Sigmoid colon (tissue), 4 donors: ENCODE results near the gene ZNF548.

ENCODE experiments used
- CTCF ChIP-seq, 4 experiments: fragments of 450-650 bp in 3 of 4; fragments of 200-600 bp in 1 of 4; IDR thresholded peaks; one replicate each; pipeline ENCODE4 v1.5.1; 2016 to 2019; ENCODE audit warnings: antibody characterized with exemption in 4 of 4, mild to moderate bottlenecking in 3 of 4, moderate library complexity in 2 of 4
- POLR2AphosphoS5 ChIP-seq, 4 donors: sonication (generic); formaldehyde crosslinking; IDR thresholded peaks; one replicate each; pipeline ENCODE4 v1.6.1; 2017; ENCODE audit warnings: antibody characterized with exemption in 4 of 4

DNA sequence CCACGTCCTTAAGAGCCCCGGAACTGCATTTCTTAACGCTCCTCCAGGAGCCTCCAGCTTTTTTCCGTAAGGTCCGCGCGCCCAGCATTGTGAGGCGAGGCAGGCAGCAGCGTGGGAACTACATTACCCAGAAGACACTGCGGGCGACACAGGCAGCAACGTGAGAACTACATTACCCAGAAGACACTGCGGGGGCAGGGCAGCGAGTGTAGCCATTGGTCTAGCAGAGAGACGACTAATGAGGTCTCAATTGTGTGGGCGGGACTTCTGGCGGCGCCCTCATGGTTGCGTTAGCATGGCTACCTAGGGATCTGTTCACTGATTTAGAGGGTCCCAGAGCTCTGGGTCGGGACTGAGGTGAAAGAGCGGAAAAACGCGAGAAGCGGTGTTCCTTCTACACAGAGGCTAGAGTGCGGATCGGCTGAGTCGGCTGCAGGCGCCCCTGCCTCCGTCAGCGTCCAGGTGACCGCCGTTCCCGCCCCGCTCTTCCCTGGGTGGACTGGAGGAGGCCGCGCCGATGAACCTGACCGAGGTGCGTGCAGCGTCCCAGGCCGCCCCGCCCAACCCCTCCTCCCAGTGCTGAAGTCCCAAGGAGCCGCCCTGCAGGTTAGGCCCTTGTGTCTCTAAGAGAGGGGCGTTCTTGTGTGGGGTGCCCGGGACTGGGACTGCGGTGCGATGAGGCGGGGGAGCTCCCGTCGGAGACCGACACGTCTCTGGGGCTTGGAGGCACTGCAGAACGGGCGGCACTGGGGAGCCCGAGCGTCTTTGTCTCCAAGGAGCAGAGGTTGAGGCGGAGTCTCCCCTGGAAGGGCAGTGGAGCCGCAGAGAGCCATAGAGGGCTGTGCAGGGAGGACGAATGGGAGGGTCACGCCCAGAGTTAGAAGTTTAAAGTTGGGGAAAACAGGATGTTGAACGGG is 45.7 kb downstream of the ZNF548 start, which contains the start of gene ZNF749:
- TF ChIP-seq POLR2AphosphoS5 (IDR thresholded peaks at IDR 0.05) (peak in 2 of 4 donors; percentile 62 to 68), CTCF (IDR thresholded peaks at IDR 0.05) (no peak)
